Panc1 (cell line): Measurements from ENCODE around the gene KCNAB1. TPM values are rescaled to one million over a fixed set of nuclear protein-coding genes. Genes with fewer than 3 reads are reported as not detected.

Experiments used
- ATAC-seq: fragments of 200-7000 bp; cut with Tn5 transposase; 2 replicates; pipeline ENCODE4 v1.9.1; 2020; ENCODE audit warnings: mild to moderate bottlenecking, moderate library complexity
- BruUV-seq: library from RNA; stranded (reverse); fragments of 400-500 nt; replicated peaks from 2 replicates; lab custom pipeline; 2021; lab: Mats Ljungman, UMichigan
- CTCF ChIA-PET: fragments of 300-600 bp; sonication (Branson Sonifier 250); formaldehyde crosslinking; loops from one replicate; lab custom pipeline; 2022; ENCODE audit warnings: antibody characterized with exemption; lab: Charles Lee
- POLR2A ChIA-PET: fragments of 300-600 bp; sonication (Branson Sonifier 250); formaldehyde crosslinking; loops from one replicate; lab custom pipeline; 2022; ENCODE audit warnings: antibody characterized with exemption; lab: Charles Lee
- DNase-seq: peaks from one replicate; pipeline ENCODE4 v3.0.0-alpha.2; 2010; ENCODE audit warnings: low read depth, low spot score
- H3K27ac ChIP-seq: 2 replicates; pipeline ENCODE4 v1.5.1; 2011; ENCODE audit warnings: mild to moderate bottlenecking, low read length, inconsistent platforms
- H3K27me3 ChIP-seq: fragments of 200-500 bp; sonication (Bioruptor generic); 2 replicates; pipeline ENCODE4 v1.6.0; 2014; ENCODE audit warnings: low read length, inconsistent platforms; ENCODE audit not compliant: control insufficient read depth, insufficient read depth
- H3K36me3 ChIP-seq: fragments of 200-500 bp; sonication (Bioruptor generic); 2 replicates; pipeline ENCODE4 v1.5.1; 2014; ENCODE audit warnings: inconsistent platforms, mild to moderate bottlenecking, low read length, moderate library complexity; ENCODE audit not compliant: control insufficient read depth, insufficient read depth
- H3K4me1 ChIP-seq: 2 replicates; pipeline ENCODE4 v1.5.1; 2011; ENCODE audit warnings: inconsistent platforms, mild to moderate bottlenecking, low read length, moderate library complexity; ENCODE audit not compliant: control insufficient read depth, insufficient read depth
- H3K4me3 ChIP-seq, 2 experiments: 2 replicates each; pipeline ENCODE4 v1.5.1; 2011 to 2012; ENCODE audit warnings: low read depth in 2 of 2, low read length in 2 of 2, mild to moderate bottlenecking in 2 of 2, inconsistent platforms in 1 of 2, moderate library complexity in 1 of 2
- H3K9me3 ChIP-seq: fragments of 200-500 bp; sonication (Bioruptor generic); 2 replicates; pipeline ENCODE4 v1.5.1; 2014; ENCODE audit warnings: low read depth, mild to moderate bottlenecking, inconsistent platforms, low read length, moderate library complexity; ENCODE audit not compliant: control insufficient read depth, insufficient read depth
- SIN3A ChIP-seq: IDR thresholded peaks from 2 replicates; pipeline ENCODE4 v1.6.1; 2012; ENCODE audit warnings: low read depth, mild to moderate bottlenecking, low read length, moderate library complexity, borderline replicate concordance; ENCODE audit not compliant: insufficient read depth
- TCF7L2 ChIP-seq: IDR thresholded peaks from 2 replicates; pipeline ENCODE4 v1.6.1; 2011; ENCODE audit warnings: mild to moderate bottlenecking, low read depth, low read length, inconsistent platforms
- in situ Hi-C: cut with HindIII; loops from 2 replicates; pipeline ENCODE4 v1.10.0; 2016; ENCODE audit warnings: low sequenced_read_pairs, low pct_unique_long_range_greater_than_20kb
- intact Hi-C: fragments of 100-400 bp; cut with micrococcal nuclease; formaldehyde crosslinking; loops from one replicate; pipeline ENCODE4 v1.10.0; 2022; ENCODE audit not compliant: unreplicated experiment
- total RNA-seq: library from RNA; stranded (reverse); gene quantifications from one replicate; pipeline ENCODE4 v1.2.1, GENCODE V29; 2021; ENCODE audit not compliant: unreplicated experiment
- TF ChIP-seq, protein P1 (sequence below), 2 experiments: IDR thresholded peaks; 2 replicates each; pipeline ENCODE4 v1.6.1; 2011 to 2012; ENCODE audit warnings: low read depth in 2 of 2, control low read depth in 1 of 2, low read length in 1 of 2, mild to moderate bottlenecking in 1 of 2, moderate library complexity in 1 of 2; ENCODE audit not compliant: insufficient read depth in 1 of 2
- TF ChIP-seq, protein P2 (sequence below): fragments of 450-650 bp; IDR thresholded peaks from 2 replicates; pipeline ENCODE4 v1.5.1; 2017; ENCODE audit warnings: mild to moderate bottlenecking

Gene KCNAB1
- total RNA-seq, 1 experiment from 2014 or later, result not detected

DNA sequence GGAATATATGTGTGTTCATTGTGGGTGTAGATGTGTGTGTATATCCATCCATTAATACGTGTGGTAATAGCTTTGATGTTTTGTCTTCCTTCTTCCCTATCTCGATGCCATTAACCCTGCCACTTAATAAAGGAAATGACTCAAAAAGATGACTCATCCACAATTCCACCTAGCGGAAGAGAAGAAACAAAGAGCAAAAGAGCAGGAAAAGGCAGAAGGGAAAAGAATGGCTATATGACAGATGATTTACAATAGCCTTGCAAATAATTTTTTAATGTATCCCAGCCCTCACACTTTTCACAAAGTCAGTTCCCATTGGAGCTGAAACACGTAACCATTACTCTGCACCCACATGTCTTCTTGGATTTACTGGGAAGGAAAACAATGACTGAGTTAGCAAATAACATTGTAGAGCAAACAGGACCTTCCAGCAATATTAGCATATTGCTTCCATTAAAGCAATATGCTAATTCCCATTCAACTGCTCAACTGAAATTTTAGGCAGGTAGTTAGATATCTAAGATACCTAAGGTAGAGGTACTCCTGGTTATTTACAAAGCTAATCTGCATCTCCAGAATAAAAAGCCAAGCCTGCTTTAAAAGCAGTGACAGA is 197.2 kb downstream of the KCNAB1 start:
- Histone ChIP-seq H3K27me3 (no peaks in the 10 kb centered on the region; the same call in none of the 2 replicates), H3K4me1 (no peaks in the 10 kb centered on the region), H3K36me3 (no peaks in the 10 kb centered on the region), H3K9me3 (no peaks in the 10 kb centered on the region), H3K4me3 (no peak overlapping the region), H3K27ac (no peak overlapping the region)
- BruUV-seq, result no TSS peak
- ChIA-PET CTCF (no interaction called here), POLR2A (no interaction called here)
- TF ChIP-seq SIN3A (no peak), TCF7L2 (no peak)
- in situ Hi-C loops (no loop called here), intact Hi-C loops (no loop called here)
- DNase-seq (peak; percentile 7), ATAC-seq (no peak)

DNA sequence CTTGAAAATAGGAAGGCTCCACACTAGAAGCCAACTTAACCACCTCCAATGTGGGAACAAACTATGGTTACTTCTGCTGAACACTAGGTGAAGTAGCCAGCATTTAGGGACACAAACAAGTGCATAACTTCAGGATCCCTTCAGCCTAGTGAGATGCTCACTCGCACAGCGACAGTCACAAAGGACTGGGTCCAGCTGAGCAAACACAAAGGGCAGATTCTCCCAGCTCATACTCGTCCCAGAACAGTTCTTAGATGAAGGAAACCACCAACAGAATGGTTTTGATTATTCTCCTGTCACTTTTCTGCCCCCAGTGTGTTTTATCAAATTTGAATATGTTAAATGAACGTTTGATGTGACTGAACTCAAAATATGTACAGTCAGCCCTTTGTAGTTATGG is 201.6 kb downstream of the KCNAB1 start:
- ChIA-PET CTCF (no interaction called here), POLR2A (no interaction called here)
- ATAC-seq, result no peak
- BruUV-seq, result no TSS peak
- Histone ChIP-seq H3K4me1 (no peaks in the 10 kb centered on the region), H3K9me3 (no peaks in the 10 kb centered on the region), H3K27ac (no peak overlapping the region), H3K4me3 (no peak overlapping the region), H3K27me3 (peaks cover 2% of the 10 kb centered on the region; the same call in 1 of the 2 replicates), H3K36me3 (no peaks in the 10 kb centered on the region)
- in situ Hi-C loops (no loop called here), intact Hi-C loops (no loop called here)
- TF ChIP-seq, protein P1, sequence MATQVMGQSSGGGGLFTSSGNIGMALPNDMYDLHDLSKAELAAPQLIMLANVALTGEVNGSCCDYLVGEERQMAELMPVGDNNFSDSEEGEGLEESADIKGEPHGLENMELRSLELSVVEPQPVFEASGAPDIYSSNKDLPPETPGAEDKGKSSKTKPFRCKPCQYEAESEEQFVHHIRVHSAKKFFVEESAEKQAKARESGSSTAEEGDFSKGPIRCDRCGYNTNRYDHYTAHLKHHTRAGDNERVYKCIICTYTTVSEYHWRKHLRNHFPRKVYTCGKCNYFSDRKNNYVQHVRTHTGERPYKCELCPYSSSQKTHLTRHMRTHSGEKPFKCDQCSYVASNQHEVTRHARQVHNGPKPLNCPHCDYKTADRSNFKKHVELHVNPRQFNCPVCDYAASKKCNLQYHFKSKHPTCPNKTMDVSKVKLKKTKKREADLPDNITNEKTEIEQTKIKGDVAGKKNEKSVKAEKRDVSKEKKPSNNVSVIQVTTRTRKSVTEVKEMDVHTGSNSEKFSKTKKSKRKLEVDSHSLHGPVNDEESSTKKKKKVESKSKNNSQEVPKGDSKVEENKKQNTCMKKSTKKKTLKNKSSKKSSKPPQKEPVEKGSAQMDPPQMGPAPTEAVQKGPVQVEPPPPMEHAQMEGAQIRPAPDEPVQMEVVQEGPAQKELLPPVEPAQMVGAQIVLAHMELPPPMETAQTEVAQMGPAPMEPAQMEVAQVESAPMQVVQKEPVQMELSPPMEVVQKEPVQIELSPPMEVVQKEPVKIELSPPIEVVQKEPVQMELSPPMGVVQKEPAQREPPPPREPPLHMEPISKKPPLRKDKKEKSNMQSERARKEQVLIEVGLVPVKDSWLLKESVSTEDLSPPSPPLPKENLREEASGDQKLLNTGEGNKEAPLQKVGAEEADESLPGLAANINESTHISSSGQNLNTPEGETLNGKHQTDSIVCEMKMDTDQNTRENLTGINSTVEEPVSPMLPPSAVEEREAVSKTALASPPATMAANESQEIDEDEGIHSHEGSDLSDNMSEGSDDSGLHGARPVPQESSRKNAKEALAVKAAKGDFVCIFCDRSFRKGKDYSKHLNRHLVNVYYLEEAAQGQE (IDR thresholded peaks at IDR 0.05; ENCODE audit: insufficient read depth in 1 of 2, low read depth in 2 of 2, low read length in 1 of 2), result no peak
- TF ChIP-seq, protein P2, sequence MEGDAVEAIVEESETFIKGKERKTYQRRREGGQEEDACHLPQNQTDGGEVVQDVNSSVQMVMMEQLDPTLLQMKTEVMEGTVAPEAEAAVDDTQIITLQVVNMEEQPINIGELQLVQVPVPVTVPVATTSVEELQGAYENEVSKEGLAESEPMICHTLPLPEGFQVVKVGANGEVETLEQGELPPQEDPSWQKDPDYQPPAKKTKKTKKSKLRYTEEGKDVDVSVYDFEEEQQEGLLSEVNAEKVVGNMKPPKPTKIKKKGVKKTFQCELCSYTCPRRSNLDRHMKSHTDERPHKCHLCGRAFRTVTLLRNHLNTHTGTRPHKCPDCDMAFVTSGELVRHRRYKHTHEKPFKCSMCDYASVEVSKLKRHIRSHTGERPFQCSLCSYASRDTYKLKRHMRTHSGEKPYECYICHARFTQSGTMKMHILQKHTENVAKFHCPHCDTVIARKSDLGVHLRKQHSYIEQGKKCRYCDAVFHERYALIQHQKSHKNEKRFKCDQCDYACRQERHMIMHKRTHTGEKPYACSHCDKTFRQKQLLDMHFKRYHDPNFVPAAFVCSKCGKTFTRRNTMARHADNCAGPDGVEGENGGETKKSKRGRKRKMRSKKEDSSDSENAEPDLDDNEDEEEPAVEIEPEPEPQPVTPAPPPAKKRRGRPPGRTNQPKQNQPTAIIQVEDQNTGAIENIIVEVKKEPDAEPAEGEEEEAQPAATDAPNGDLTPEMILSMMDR, result no peak
- no peak for TF ChIP-seq SIN3A
- no peak for TF ChIP-seq TCF7L2
- DNase-seq, result no peak

DNA sequence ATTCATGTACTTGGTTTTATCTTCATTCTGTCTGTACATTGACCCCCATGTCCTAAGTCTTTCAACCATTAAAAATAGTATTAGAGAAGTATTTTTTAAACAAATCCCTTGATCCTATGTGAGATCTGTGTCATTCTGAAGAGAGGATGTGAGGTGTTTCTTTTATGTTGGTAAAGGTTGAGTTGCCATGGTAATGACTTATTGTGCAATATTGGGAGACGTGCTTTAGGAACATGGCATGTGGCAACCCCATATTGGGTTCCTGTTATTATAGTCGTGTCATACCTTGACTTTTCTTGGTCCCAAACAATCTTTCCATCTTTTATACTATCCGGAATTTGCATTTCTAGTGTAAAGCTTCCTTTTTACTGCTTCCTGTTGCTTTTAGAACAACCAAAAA is 203.1 kb downstream of the KCNAB1 start:
- DNase-seq (no peak), ATAC-seq (no peak)
- Histone ChIP-seq H3K4me1 (no peaks in the 10 kb centered on the region), H3K36me3 (no peaks in the 10 kb centered on the region), H3K4me3 (no peak overlapping the region), H3K27ac (no peak overlapping the region), H3K27me3 (peaks cover 2% of the 10 kb centered on the region; the same call in 1 of the 2 replicates), H3K9me3 (no peaks in the 10 kb centered on the region)
- ChIA-PET POLR2A (no interaction called here), CTCF (no interaction called here)
- TF ChIP-seq TCF7L2, result no peak
- TF ChIP-seq, protein P1 (IDR thresholded peaks at IDR 0.05; ENCODE audit: insufficient read depth in 1 of 2, low read depth in 2 of 2, low read length in 1 of 2), result no peak
- in situ Hi-C loops (no loop called here), intact Hi-C loops (no loop called here)
- no TSS peak for BruUV-seq
